ENCODE measurements around the gene GAS2L1. TPM values are rescaled to one million over a fixed set of nuclear protein-coding genes. Genes with fewer than 3 reads are reported as not detected.
A peak's percentile ranks its signal among the peaks of the same experiment; 100 is the strongest.

GAS2L1 gene
- total RNA-seq, 8 experiments from 2014 or later = 0.55 to 14.1 (median 4.0) TPM

- Histone ChIP-seq H3K4me1 (replicated peaks in 1 of 2) (peaks cover 26 to 30% of the 10 kb centered on the region in 2 donors), H3K27ac (peak overlapping the region; percentile 100), H3K4me3 (peak overlapping the region; percentile 79 to 99 (median 92))
- in situ Hi-C loops (cut with MboI; ENCODE audit: low pct_unique_long_range_greater_than_20kb in 2 of 9, low sequenced_read_pairs in 9 of 9, unreplicated experiment in 9 of 9) = loop anchor here in 1 of 9 experiments (25.0 kb wide), 1 partner anchor 405 kb away; no protein-coding TSS in a partner anchor
- WGBS, 10 experiments = 0 to 7% (median 0%) methylated on average over 2 to 18 of the region's 32 CpGs; no CpG with 5 or more reads in 5 of the 10 experiments
- peak in 1 of 8 experiments; percentile 0 for ATAC-seq (replicated peaks in 6 of 8)
Observed at GRCh38 chr22:29267462-29267857, 39.0 kb upstream of the GAS2L1 start.

DNA sequence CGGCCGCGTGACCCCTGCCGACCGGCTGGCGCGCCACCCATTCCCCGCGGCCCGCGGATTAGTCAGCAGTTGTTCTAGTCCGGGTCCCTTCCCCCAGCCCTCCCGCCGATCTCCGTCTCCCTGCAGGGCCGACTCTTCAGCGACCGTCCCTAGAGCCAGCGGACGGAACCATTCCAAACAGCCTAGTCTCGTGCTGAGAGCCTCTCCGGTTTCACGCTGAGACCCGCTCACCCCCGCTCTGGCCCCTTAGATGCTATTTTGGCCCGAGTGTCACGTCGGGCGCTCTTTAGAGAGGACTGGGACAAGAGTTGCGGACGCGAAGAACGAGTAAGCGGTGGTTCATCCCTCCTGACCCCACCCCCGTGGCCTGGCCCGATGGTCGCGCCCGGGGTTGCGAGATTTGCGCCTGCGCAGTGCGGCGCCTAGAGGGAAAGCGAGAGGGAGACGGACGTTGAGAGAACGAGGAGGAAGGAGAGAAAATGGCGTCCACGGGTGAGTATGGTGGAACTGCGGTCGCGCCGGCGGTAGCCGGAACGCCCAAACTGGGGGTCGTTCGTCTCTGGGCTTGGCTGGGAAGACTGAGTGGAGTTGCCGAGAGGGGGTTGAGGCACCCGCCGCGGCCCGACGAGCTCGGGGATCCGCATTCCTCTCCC lies 38.5 kb upstream of the GAS2L1 start, which contains the start of the genes EWSR1 and RHBDD3:
Gene EWSR1, plus strand, starts transcription at position 411 of the 653 bp plus-strand sequence. Its CDS starts 69 bp downstream, at position 480.
Gene RHBDD3, minus strand, starts transcription at position 124 of the 653 bp plus-strand sequence. CDS start 2,355 bp downstream, outside the sequence.
- peak within 1 kb of the TSS; percentile 79 to 99 (median 92) for H3K4me3 ChIP-seq
- in situ Hi-C loops (cut with MboI; ENCODE audit: low pct_unique_long_range_greater_than_20kb in 2 of 9, low sequenced_read_pairs in 9 of 9, unreplicated experiment in 9 of 9) = loop anchor here in 1 of 9 experiments (25.0 kb wide), 1 partner anchor 406 kb away; no protein-coding TSS in a partner anchor
- H3K27ac ChIP-seq = peak within 1 kb of the TSS; percentile 100
- ATAC-seq (replicated peaks in 6 of 8) = peak; percentile 75 to 92 (median 89)
- H3K4me1 ChIP-seq (replicated peaks in 1 of 2) = peaks cover 26 to 30% of the 10 kb centered on the region in 2 donors
- 0 to 4% (median 0%) methylated on average over 2 to 20 of the region's 67 CpGs; no CpG with 5 or more reads in 7 of the 10 experiments for WGBS, 10 experiments

DNA sequence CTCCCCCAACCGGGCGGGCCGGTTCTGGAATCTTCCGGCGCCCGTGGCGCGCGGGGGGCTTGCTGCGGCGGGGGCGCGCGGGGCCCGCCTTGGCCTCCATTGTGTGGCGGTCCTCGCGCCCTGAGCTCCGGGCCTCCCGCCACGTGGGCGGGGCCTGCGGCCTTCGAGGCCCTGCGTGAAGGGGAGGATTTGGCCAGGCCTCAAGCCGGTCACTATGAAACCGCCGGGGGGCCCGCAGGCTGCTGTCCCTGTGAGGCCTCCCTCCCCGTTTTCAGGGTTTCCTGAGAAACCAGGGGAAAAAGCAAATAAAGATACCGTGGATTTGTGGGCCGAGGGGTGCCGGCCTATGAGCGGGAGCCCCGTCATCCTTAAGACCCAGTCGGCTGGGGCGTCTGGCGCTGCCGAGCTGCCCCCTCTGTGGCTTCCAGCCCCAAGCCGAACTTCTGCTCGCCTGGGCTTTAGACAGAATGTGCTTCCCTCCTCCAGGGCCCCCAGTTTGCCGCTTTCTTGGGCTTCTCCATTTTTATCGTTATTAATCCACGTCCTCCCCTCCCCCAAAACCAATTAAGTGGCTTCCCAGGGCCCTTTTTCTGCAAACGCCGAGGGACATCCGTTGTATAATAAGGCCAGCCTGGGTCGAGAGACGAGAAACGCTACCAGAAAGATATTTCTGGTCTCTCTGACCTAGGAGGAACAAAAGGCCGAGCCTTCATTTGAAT lies 37.8 kb upstream of the GAS2L1 start:
- peak; percentile 15 to 44 (median 32) for ATAC-seq (replicated peaks in 6 of 8)
- 0 to 2% (median 0%) methylated on average over 2 to 23 of the region's 51 CpGs; no CpG with 5 or more reads in 2 of the 10 experiments for WGBS, 10 experiments
- Histone ChIP-seq H3K4me3 (peak overlapping the region; percentile 79 to 99 (median 92)), H3K27ac (peak overlapping the region; percentile 100), H3K4me1 (replicated peaks in 1 of 2) (peaks cover 26 to 30% of the 10 kb centered on the region in 2 donors)
- in situ Hi-C loops (cut with MboI; ENCODE audit: low pct_unique_long_range_greater_than_20kb in 2 of 9, low sequenced_read_pairs in 9 of 9, unreplicated experiment in 9 of 9) = loop anchor here in 1 of 9 experiments (25.0 kb wide), 1 partner anchor 406 kb away; no protein-coding TSS in a partner anchor

- ATAC-seq (replicated peaks in 6 of 8) = no peak
- WGBS, 10 experiments = 0 to 4% (median 0%) methylated on average over 1 to 14 of the region's 14 CpGs; no CpG with 5 or more reads in 3 of the 10 experiments
- Histone ChIP-seq H3K4me3 (peak overlapping the region; percentile 79 to 99 (median 92)), H3K27ac (peak overlapping the region; percentile 100), H3K4me1 (replicated peaks in 1 of 2) (peaks cover 26 to 30% of the 10 kb centered on the region in 2 donors)
- in situ Hi-C loops (cut with MboI; ENCODE audit: low pct_unique_long_range_greater_than_20kb in 2 of 9, low sequenced_read_pairs in 9 of 9, unreplicated experiment in 9 of 9) = loop anchor here in 1 of 9 experiments (25.0 kb wide), 1 partner anchor 407 kb away; no protein-coding TSS in a partner anchor
Observed at GRCh38 chr22:29269230-29269604, 37.2 kb upstream of the GAS2L1 start.

DNA sequence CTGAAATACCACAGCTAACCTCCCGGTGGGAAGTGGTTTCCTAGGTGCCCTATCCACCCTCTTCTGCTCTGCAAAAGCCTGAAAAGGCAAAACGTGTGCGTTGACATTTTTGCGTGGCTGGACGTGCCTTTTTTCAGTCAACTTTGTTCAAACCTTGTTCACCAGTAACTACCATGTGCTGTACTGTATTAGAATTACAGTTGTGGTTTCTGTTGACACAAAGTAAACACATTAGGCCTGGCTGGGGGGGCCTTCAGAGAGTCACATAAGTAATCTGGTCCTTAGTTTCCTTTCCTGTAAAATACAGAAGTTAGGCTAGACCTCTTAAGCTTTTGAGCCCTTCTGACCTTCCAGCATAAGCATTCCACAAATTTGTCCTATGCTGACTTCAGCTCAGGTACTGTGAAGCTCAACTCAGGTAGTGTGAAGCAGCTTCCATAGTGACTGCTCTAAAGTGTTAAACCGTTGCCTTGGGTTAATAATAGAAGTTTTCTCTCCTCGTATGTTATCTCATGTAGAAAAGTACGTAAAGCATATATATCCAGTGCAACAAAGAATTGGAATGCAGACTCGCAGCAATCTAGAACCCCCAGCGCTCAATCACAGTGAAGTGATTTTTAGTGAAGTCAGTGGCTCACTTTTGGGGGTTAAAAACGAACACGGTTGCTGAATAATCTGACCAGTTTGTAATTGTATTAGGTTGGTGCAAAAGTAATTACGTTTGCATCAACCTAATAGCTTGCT lies 36.5 kb upstream of the GAS2L1 start:
- WGBS, 10 experiments = 0 to 40% (median 21%) methylated on average over 5 to 11 of the region's 13 CpGs
- H3K4me1 ChIP-seq (replicated peaks in 1 of 2) = peaks cover 26 to 30% of the 10 kb centered on the region in 2 donors
- H3K4me3 ChIP-seq = peak overlapping the region; percentile 79 to 99 (median 92)
- H3K27ac ChIP-seq = no peak overlapping the region
- in situ Hi-C loops (cut with MboI; ENCODE audit: low pct_unique_long_range_greater_than_20kb in 2 of 9, low sequenced_read_pairs in 9 of 9, unreplicated experiment in 9 of 9) = loop anchor here in 1 of 9 experiments (25.0 kb wide), 1 partner anchor 408 kb away; no protein-coding TSS in a partner anchor
- no peak for ATAC-seq (replicated peaks in 6 of 8)

DNA sequence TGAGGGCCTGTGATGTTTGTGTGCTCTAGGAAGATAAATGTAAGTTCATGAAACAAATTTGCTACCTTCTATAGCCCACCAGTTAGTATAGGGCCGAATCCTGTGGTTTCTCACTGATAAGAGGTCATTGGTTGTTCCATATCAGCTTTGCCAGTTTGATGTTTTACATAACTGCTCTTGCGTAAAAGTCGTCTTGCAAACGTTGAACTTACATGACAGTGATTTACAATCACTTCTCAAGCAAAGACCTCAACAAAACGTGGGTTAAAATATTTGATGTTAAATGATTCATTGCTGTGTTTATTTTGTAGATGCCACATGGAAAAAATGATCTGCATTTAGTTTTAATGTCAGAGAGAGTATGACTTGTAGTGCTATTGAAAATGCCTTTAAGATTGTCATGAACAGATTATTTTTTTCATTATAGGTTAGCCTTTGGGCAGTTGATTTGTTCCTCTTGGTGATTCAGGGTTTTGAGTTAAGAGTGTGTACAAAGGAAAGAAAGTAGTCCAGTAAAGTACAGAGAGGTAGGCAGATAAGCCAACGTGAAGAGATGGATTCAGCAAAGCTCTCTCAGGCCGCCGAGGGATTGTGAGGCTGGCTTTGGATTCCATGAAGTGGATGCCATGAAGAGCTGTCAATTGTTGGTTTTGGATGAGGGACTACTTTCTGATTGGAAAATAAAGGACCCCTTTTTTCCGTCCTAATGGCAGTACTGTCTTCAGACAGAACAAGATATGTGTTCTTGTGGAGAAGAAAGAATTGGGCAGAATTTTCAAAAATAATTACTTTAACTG lies 35.8 kb upstream of the GAS2L1 start:
- Histone ChIP-seq H3K4me1 (replicated peaks in 1 of 2) (peaks cover 26 to 30% of the 10 kb centered on the region in 2 donors), H3K27ac (no peak overlapping the region), H3K4me3 (peak overlapping the region; percentile 79 to 99 (median 92))
- in situ Hi-C loops (cut with MboI; ENCODE audit: low pct_unique_long_range_greater_than_20kb in 2 of 9, low sequenced_read_pairs in 9 of 9, unreplicated experiment in 9 of 9) = loop anchor here in 1 of 9 experiments (25.0 kb wide), 1 partner anchor 408 kb away; no protein-coding TSS in a partner anchor
- 7 to 42% (median 23%) methylated on average over 3 to 9 of the region's 9 CpGs; no CpG with 5 or more reads in 1 of the 10 experiments for WGBS, 10 experiments
- ATAC-seq (replicated peaks in 6 of 8) = no peak

DNA sequence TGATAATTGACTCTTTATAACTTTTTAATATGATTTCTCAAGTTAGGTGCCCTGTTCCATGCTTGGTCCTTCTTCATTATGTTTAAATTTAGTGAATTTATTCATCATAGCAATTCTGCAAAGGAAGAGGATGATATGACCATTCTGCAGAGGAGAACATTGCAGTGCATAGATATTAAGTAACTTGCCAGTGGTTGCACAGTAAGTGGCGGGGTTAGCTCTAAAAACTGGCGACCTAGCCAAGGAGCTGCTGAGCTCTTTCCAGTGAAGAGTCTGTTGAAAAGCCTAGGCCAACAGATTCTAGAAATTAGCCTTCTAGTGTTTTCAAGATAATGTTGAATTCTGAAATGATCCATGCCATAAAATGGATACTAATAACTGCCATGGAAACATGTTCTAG lies 33.8 kb upstream of the GAS2L1 start:
- in situ Hi-C loops (cut with MboI; ENCODE audit: low pct_unique_long_range_greater_than_20kb in 2 of 9, low sequenced_read_pairs in 9 of 9, unreplicated experiment in 9 of 9) = loop anchor here in 1 of 9 experiments (25.0 kb wide), 1 partner anchor 410 kb away; no protein-coding TSS in a partner anchor
- Histone ChIP-seq H3K4me1 (replicated peaks in 1 of 2) (peaks cover 16 to 18% of the 10 kb centered on the region in 2 donors), H3K4me3 (no peak overlapping the region), H3K27ac (no peak overlapping the region)
- 20 to 100% (median 100%) methylated on average over 1 to 2 of the region's 2 CpGs; no CpG with 5 or more reads in 1 of the 10 experiments for WGBS, 10 experiments
- ATAC-seq (replicated peaks in 6 of 8) = no peak

GRCh38 chr22:29275167-29275566 lies 31.3 kb upstream of the GAS2L1 start:
- 25 to 100% (median 86%) methylated on average over 1 to 3 of the region's 3 CpGs; no CpG with 5 or more reads in 1 of the 10 experiments for WGBS, 10 experiments
- Histone ChIP-seq H3K27ac (no peak overlapping the region), H3K4me1 (replicated peaks in 1 of 2) (peaks cover 10 to 17% of the 10 kb centered on the region in 2 donors), H3K4me3 (no peak overlapping the region)
- in situ Hi-C loops (cut with MboI; ENCODE audit: low pct_unique_long_range_greater_than_20kb in 2 of 9, low sequenced_read_pairs in 9 of 9, unreplicated experiment in 9 of 9) = no loop called here
- no peak for ATAC-seq (replicated peaks in 6 of 8)

DNA sequence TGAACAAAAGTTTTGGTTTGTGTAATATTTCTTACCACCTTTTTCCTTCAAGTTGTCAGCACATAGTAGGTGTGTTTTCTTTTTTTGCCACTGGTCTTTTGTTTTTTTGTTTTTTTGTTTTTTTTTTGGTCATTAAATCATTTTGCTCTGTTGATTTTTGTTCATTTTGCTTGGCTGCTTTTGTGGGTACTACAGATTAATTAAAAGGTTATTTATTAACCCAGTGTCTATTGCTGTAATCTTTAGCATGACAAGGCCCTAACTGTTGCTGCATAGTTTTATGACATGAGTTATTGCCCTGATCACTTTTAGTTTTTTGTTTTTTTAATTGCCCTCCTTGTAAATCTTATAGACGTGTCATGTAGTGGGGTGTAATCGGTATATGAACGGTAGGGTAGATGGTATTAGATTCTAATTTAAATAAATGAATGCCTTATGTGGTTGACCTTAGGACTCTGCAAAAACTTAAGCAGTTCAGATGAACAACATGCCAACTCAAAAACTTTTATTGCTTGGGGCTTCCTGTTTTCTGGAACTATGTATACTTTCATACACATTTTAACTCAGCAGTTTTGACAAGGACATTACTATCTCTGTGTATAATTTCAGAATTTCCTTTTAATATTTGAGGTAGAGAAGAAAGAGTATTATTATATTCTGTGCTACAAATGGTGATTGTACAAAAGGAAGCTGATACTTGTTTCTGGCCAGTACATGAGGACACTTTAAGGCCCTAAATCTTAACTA lies 30.5 kb upstream of the GAS2L1 start:
- Histone ChIP-seq H3K27ac (no peak overlapping the region), H3K4me3 (no peak overlapping the region), H3K4me1 (replicated peaks in 1 of 2) (peaks cover 2 to 8% of the 10 kb centered on the region in 2 donors)
- ATAC-seq (replicated peaks in 6 of 8) = no peak
- WGBS, 10 experiments = 0 to 75% (median 48%) methylated on average over 1 to 3 of the region's 3 CpGs; no CpG with 5 or more reads in 2 of the 10 experiments
- in situ Hi-C loops (cut with MboI; ENCODE audit: low pct_unique_long_range_greater_than_20kb in 2 of 9, low sequenced_read_pairs in 9 of 9, unreplicated experiment in 9 of 9) = no loop called here

GRCh38 chr22:29277927-29278326 lies 28.5 kb upstream of the GAS2L1 start:
- peak in 2 of 8 experiments; percentile 15 to 19 for ATAC-seq (replicated peaks in 6 of 8)
- WGBS, 10 experiments = 83 to 100% (median 100%) methylated on average over 1 of the region's 1 CpG; no CpG with 5 or more reads in 7 of the 10 experiments
- Histone ChIP-seq H3K4me3 (no peak overlapping the region), H3K4me1 (replicated peaks in 1 of 2) (no peaks in the 10 kb centered on the region), H3K27ac (no peak overlapping the region)
- in situ Hi-C loops (cut with MboI; ENCODE audit: low pct_unique_long_range_greater_than_20kb in 2 of 9, low sequenced_read_pairs in 9 of 9, unreplicated experiment in 9 of 9) = no loop called here

DNA sequence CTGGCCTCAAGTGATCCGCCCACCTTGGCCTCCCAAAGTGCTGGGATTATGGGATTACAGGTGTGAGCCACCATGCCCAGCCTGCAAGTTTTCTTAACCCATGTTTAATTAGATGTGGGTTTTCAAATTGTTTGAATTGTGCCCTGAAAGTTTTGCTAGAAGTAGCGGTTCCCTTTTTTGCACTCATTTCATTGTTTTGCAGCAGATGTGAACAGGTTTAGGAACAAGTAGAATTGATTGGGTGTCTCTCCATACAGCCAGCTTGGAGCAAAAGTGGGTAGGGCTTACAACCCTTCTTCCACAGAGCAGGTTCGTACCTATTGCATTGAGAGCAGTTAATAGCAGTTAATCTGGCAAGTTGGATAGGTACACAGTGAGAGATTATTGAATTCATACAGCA lies 22.3 kb upstream of the GAS2L1 start:
- in situ Hi-C loops (cut with MboI; ENCODE audit: low pct_unique_long_range_greater_than_20kb in 2 of 9, low sequenced_read_pairs in 9 of 9, unreplicated experiment in 9 of 9) = no loop called here
- Histone ChIP-seq H3K4me1 (replicated peaks in 1 of 2) (no peaks in the 10 kb centered on the region), H3K27ac (no peak overlapping the region), H3K4me3 (no peak overlapping the region)
- ATAC-seq (replicated peaks in 6 of 8) = no peak
- WGBS, 10 experiments = 83 to 100% (median 98%) methylated on average over 1 to 3 of the region's 3 CpGs; no CpG with 5 or more reads in 4 of the 10 experiments
